Measurements from ENCODE around the gene KDM4B. TPM values are rescaled to one million over a fixed set of nuclear protein-coding genes. Genes with fewer than 3 reads are reported as not detected.
A peak's percentile ranks its signal among the peaks of the same experiment; 100 is the strongest.

The KDM4B gene
- total RNA-seq, 1 donor from 2014 or later = 21.2 TPM

GRCh38 chr19:5046339-5047039 lies 77.6 kb downstream of the KDM4B start:
- DNase-seq (ENCODE audit: low read depth) = no peak
- no peaks in the 10 kb centered on the region for H3K27me3 ChIP-seq (ENCODE audit: control insufficient read depth, insufficient read depth, low read length)
- H3K4me3 ChIP-seq (ENCODE audit: low read depth, low read length) = no peak overlapping the region
- TF ChIP-seq CTCF (IDR thresholded peaks at IDR 0.05; ENCODE audit: insufficient read depth, low read length, poor library complexity, severe bottlenecking) = no peak
- no peaks in the 10 kb centered on the region for H3K36me3 ChIP-seq (ENCODE audit: control insufficient read depth, insufficient read depth, low read length)

GRCh38 chr19:5047251-5047935 lies 78.5 kb downstream of the KDM4B start:
- H3K4me3 ChIP-seq (ENCODE audit: low read depth, low read length) = no peak overlapping the region
- TF ChIP-seq CTCF (IDR thresholded peaks at IDR 0.05; ENCODE audit: insufficient read depth, low read length, poor library complexity, severe bottlenecking) = no peak
- no peaks in the 10 kb centered on the region for H3K36me3 ChIP-seq (ENCODE audit: control insufficient read depth, insufficient read depth, low read length)
- H3K27me3 ChIP-seq (ENCODE audit: control insufficient read depth, insufficient read depth, low read length) = no peaks in the 10 kb centered on the region
- no peak for DNase-seq (ENCODE audit: low read depth)

- TF ChIP-seq CTCF (IDR thresholded peaks at IDR 0.05; ENCODE audit: insufficient read depth, low read length, poor library complexity, severe bottlenecking) = peak; percentile 99
- no peak for DNase-seq (ENCODE audit: low read depth)
- Histone ChIP-seq H3K27me3 (ENCODE audit: control insufficient read depth, insufficient read depth, low read length) (no peaks in the 10 kb centered on the region), H3K36me3 (ENCODE audit: control insufficient read depth, insufficient read depth, low read length) (no peaks in the 10 kb centered on the region), H3K4me3 (ENCODE audit: low read depth, low read length) (no peak overlapping the region)
Observed at GRCh38 chr19:5048091-5048726, 79.3 kb downstream of the KDM4B start.

GRCh38 chr19:5048727-5049553 lies 80.0 kb downstream of the KDM4B start:
- Histone ChIP-seq H3K4me3 (ENCODE audit: low read depth, low read length) (no peak overlapping the region), H3K36me3 (ENCODE audit: control insufficient read depth, insufficient read depth, low read length) (no peaks in the 10 kb centered on the region), H3K27me3 (ENCODE audit: control insufficient read depth, insufficient read depth, low read length) (no peaks in the 10 kb centered on the region)
- DNase-seq (ENCODE audit: low read depth) = no peak
- TF ChIP-seq CTCF (IDR thresholded peaks at IDR 0.05; ENCODE audit: insufficient read depth, low read length, poor library complexity, severe bottlenecking) = no peak

GRCh38 chr19:5049561-5049960 lies 80.6 kb downstream of the KDM4B start:
- no peak overlapping the region for H3K4me3 ChIP-seq (ENCODE audit: low read depth, low read length)
- TF ChIP-seq CTCF (IDR thresholded peaks at IDR 0.05; ENCODE audit: insufficient read depth, low read length, poor library complexity, severe bottlenecking) = no peak
- no peak for DNase-seq (ENCODE audit: low read depth)
- no peaks in the 10 kb centered on the region for H3K27me3 ChIP-seq (ENCODE audit: control insufficient read depth, insufficient read depth, low read length)
- H3K36me3 ChIP-seq (ENCODE audit: control insufficient read depth, insufficient read depth, low read length) = no peaks in the 10 kb centered on the region

Measured in kidney epithelial cell (primary cell).